Measurements from ENCODE around the gene HNRNPLL.

GRCh38 chr2:38539086-38539485 is 63.6 kb downstream of the HNRNPLL start:
- no peak for TF ChIP-seq POLR2A (IDR thresholded peaks at IDR 0.05)
- no peak for TF ChIP-seq CTCF (IDR thresholded peaks at IDR 0.05)
